Stimulated activated memory B cell treated with anti-CD40 and anti-IgM and Interleukin-4, amounts not matched to agents 10 μg/mL and 1 μg/mL and 100 μg/mL, for 72 hours (primary cell): ENCODE data around the gene BHLHA15.

Experiments
- ATAC-seq: fragments of 150-1000 bp; cut with Tn5 transposase; 2 replicates; pipeline ENCODE4 v1.10.0; 2021
- H3K27ac Mint-ChIP-seq: one replicate; pipeline ENCODE4 v1.8.0; 2022; ENCODE audit warnings: mild to moderate bottlenecking, mixed read lengths
- H3K27me3 Mint-ChIP-seq: one replicate; pipeline ENCODE4 v1.8.0; 2022; ENCODE audit warnings: mixed read lengths
- H3K36me3 Mint-ChIP-seq: one replicate; pipeline ENCODE4 v1.8.0; 2022; ENCODE audit warnings: mixed read lengths
- H3K4me1 Mint-ChIP-seq: one replicate; pipeline ENCODE4 v1.8.0; 2022; ENCODE audit warnings: mixed read lengths
- H3K4me3 Mint-ChIP-seq: one replicate; pipeline ENCODE4 v1.8.0; 2022; ENCODE audit warnings: mild to moderate bottlenecking, moderate library complexity, mixed read lengths
- H3K9me3 Mint-ChIP-seq: one replicate; pipeline ENCODE4 v1.8.0; 2022; ENCODE audit warnings: mixed read lengths

The BHLHA15 gene

DNA sequence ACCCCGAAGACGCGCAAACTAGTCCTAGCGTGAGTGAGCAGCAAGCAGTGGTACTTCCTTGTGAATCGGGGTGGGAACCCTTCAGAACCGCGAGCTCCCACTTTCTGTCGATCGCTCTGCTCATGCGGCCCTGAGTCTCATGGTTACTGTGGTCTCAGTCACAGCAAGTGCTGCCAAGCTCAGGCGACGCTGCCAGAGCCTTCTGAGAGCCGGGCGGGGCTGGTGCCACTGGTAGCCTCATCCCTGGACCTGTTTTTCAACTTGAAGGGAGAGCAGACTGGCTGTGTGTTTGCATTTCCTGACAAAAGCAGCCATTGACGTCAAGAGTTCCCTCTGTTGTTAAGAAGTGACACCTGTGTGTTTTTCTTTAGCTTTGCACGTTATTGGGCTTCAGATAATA, 32.9 kb upstream of the BHLHA15 start:
- H3K27ac Mint-ChIP-seq = no peak overlapping the region
- no peak for ATAC-seq
- H3K27me3 Mint-ChIP-seq = no peaks in the 10 kb centered on the region
- no peak overlapping the region for H3K4me3 Mint-ChIP-seq
- peaks cover 34% of the 10 kb centered on the region for H3K36me3 Mint-ChIP-seq
- no peaks in the 10 kb centered on the region for H3K9me3 Mint-ChIP-seq
- no peaks in the 10 kb centered on the region for H3K4me1 Mint-ChIP-seq

DNA sequence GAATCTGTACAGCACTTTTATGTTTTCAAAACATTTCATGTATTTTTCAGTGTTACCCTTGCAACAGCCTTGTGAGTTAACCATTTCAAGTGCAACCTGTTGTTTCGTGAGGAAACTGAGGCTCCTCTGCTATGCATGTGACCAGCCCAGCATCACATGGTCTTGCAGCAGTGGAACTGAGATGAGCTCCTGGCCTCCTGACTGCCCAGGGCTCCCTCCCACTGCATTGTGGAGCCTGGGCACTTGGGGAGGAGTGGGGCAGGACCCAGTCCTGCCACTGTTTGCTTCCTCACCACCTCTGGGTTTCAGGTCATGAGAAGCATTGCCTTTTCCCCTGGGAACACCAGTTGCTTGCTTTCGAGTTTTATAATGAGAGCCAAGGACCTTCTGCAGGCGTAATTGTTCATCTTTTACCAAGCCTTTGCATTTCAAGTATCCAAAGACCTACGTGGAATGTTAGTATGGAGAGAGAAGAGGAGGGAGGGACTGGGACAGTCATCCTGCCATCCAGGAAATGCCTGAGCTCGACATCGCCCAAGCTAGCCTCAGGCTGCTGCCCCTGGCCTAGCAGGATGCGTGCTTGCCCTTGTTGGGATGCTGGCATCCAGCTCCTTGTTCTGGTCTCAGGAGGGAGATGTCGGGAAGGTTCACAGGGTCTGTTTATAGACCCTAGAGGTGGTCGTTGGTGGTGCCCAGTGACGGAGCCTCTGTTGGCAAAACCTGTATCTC, 32.3 kb upstream of the BHLHA15 start:
- Mint-ChIP-seq H3K27me3 (no peaks in the 10 kb centered on the region), H3K4me1 (no peaks in the 10 kb centered on the region), H3K9me3 (no peaks in the 10 kb centered on the region), H3K27ac (no peak overlapping the region), H3K36me3 (peaks cover 34% of the 10 kb centered on the region), H3K4me3 (no peak overlapping the region)
- no peak for ATAC-seq

DNA sequence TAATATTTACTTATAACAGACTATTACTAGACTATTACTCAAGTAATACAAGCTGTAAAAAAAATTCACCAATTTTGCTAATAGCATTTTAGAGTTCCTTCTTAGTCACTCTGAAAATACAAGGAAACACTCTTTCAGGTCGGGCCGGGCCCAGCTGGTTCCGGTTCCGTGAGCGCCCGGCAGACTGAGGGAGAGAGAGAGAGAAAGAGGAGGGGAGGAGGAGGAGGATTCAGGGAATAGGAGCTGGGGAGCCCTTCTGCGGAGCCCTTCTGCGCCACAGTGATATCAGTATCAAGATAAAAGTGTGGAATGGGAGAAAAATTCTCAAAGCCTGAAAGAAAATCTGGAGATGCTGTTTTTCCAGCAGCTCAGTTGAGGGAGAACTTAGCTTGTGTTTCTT, 30.5 kb upstream of the BHLHA15 start:
- H3K9me3 Mint-ChIP-seq = no peaks in the 10 kb centered on the region
- ATAC-seq = no peak
- H3K4me3 Mint-ChIP-seq = no peak overlapping the region
- H3K27ac Mint-ChIP-seq = no peak overlapping the region
- H3K27me3 Mint-ChIP-seq = no peaks in the 10 kb centered on the region
- peaks cover 20% of the 10 kb centered on the region for H3K36me3 Mint-ChIP-seq
- H3K4me1 Mint-ChIP-seq = no peaks in the 10 kb centered on the region

DNA sequence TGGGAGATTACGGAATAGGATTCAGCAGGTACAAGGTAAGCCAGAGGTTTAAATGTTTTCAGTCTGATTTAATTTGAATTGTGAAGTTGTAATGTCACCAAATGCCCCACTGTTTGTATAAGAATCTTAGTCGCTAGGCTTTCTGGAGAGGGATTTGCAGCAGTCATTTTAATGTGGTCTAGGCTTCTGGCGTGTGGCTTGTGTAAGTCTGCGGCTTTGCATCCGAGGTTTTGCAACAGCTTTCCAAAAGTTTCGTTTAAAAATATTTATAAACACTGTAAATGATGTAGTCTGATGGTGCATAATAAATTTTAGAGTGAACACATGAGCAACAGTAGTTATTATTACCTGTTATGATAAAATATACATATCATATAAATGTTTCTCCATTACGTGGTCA, 26.1 kb upstream of the BHLHA15 start:
- ATAC-seq = no peak
- no peak overlapping the region for H3K27ac Mint-ChIP-seq
- H3K4me1 Mint-ChIP-seq = no peaks in the 10 kb centered on the region
- peaks cover 7% of the 10 kb centered on the region for H3K9me3 Mint-ChIP-seq
- no peak overlapping the region for H3K4me3 Mint-ChIP-seq
- H3K27me3 Mint-ChIP-seq = peaks cover 9% of the 10 kb centered on the region
- H3K36me3 Mint-ChIP-seq = peaks cover 44% of the 10 kb centered on the region

DNA sequence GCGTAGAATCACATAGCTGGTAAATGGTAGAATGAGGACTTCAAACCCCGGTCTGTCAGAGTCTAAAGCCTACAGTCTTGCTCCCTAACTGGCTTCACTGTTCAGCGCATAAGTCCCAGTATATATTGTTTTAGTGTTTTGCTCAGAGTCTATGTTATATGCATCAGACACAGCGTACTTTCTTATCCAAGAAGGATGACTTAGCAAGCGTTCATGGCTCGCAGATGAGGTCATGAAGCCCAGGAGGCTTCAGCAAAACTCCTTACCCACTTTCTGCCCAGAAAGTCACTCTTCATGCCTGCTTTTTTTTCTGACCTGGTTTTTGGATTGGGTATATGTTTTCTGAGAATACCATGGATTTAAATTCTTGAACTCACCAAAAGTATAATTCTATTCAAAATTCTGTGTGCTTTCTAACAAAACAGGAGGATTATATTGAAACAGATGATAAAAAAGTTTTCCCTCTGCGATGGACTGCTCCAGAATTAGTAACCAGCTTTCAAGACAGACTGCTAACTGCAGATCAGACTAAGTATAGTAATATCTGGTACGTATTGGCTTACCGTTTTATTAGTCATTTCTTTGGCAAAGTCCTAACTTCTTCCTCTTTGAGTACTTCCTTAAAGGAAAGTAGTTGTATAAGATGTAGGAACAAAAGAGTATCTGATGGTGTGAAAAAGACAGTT, 24.6 kb upstream of the BHLHA15 start:
- Mint-ChIP-seq H3K27ac (no peak overlapping the region), H3K36me3 (peaks cover 45% of the 10 kb centered on the region), H3K9me3 (peaks cover 7% of the 10 kb centered on the region), H3K4me3 (no peak overlapping the region), H3K4me1 (no peaks in the 10 kb centered on the region), H3K27me3 (peaks cover 9% of the 10 kb centered on the region)
- ATAC-seq = no peak

DNA sequence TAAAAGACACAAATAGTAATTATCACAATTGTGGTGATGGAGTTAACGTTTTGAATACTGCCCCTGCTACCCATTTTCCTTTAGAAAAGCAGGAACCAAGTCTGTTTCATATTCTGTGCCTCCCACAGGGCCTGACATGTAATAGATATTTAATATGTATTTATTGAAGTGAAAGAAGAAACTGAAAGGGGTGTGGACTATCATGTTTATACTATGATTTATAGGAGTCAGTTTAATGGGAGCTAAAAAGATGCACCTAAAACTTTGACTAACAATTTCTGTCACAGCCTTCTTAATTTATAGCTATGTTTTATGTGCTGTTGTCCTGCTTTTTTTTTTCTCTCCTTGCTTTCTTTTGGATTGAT, 24.1 kb upstream of the BHLHA15 start:
- H3K4me1 Mint-ChIP-seq = no peaks in the 10 kb centered on the region
- H3K9me3 Mint-ChIP-seq = peaks cover 7% of the 10 kb centered on the region
- H3K4me3 Mint-ChIP-seq = no peak overlapping the region
- peaks cover 9% of the 10 kb centered on the region for H3K27me3 Mint-ChIP-seq
- peaks cover 45% of the 10 kb centered on the region for H3K36me3 Mint-ChIP-seq
- H3K27ac Mint-ChIP-seq = no peak overlapping the region
- no peak for ATAC-seq

DNA sequence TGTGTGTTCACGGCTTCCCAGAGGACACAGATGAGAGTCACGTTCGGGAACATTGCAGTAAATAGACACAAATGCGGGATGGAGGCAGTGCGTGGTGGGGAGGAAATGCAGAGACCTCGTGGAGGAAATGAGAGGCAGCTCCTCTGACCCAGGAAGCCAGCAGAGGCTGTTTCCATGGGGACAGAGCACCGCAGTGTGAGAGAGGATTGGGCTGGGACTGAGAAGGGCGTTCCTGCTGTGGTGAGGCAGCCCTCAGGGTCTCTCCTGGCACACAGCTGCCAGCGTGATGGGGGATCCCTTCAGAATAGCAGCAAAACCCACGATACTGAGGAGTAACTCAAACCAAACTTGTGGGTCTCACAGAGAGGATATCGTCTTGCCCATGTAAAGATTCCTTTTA, 21.7 kb upstream of the BHLHA15 start:
- Mint-ChIP-seq H3K36me3 (peaks cover 64% of the 10 kb centered on the region), H3K9me3 (peaks cover 7% of the 10 kb centered on the region), H3K27me3 (peaks cover 9% of the 10 kb centered on the region), H3K27ac (no peak overlapping the region), H3K4me3 (no peak overlapping the region), H3K4me1 (no peaks in the 10 kb centered on the region)
- ATAC-seq = no peak

DNA sequence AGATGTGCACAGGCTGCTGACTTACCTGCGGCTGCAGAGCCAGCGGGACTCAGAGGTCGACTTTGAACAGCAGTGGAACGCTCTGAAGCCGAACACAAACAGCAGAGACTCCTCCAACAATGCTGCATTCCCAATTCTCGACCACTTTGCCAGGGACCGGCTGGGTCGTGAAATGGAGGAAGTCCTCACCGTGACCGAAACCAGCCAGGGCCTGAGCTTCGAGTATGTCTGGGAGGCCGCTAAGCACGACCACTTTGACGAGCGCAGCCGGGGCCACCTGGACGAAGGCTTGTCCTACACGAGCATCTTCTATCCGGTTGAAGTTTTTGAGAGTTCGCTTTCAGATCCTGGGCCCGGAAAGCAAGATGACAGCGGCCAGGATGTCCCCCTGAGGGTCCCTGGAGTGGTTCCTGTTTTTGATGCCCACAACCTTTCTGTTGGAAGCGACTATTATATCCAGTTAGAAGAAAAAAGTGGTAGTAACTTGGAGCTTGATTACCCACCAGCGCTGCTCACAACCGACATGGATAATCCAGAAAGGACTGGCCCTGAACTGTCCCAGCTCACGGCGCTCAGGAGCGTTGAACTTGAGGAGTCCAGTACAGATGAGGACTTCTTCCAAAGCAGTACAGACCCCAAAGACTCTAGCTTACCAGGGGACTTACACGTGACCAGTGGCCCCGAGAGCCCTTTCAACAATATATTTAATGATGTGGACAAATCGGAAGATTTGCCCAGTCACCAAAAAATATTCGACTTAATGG, 19.4 kb upstream of the BHLHA15 start:
- H3K27me3 Mint-ChIP-seq = peaks cover 9% of the 10 kb centered on the region
- ATAC-seq = no peak
- H3K4me3 Mint-ChIP-seq = no peak overlapping the region

DNA sequence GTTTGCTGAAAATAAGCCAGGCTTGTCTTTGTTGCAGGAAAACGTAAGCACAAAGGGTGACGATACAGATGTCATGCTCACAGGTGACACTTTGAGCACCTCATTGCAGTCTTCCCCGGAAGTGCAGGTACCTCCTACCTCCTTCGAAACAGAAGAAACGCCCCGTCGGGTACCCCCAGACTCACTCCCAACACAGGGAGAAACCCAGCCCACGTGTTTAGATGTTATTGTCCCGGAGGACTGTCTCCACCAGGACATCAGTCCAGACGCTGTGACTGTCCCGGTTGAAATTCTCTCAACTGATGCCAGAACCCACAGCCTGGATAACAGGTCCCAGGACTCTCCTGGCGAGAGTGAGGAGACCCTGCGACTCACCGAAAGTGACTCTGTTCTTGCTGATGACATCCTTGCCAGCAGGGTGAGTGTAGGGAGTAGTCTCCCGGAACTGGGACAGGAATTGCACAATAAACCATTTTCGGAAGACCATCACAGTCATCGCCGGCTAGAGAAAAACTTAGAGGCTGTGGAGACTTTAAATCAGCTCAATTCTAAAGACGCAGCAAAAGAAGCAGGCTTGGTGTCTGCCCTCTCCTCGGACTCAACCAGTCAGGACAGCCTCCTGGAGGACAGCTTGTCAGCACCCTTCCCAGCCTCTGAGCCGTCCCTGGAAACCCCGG, 18.3 kb upstream of the BHLHA15 start:
- H3K36me3 Mint-ChIP-seq = peaks cover 85% of the 10 kb centered on the region
- peaks cover 13% of the 10 kb centered on the region for H3K27me3 Mint-ChIP-seq
- H3K4me1 Mint-ChIP-seq = no peaks in the 10 kb centered on the region
- H3K27ac Mint-ChIP-seq = no peak overlapping the region
- H3K9me3 Mint-ChIP-seq = peaks cover 7% of the 10 kb centered on the region
- ATAC-seq = no peak
- no peak overlapping the region for H3K4me3 Mint-ChIP-seq

More for the DNA sequence above, 19.4 kb upstream of the BHLHA15 start:
- H3K27ac Mint-ChIP-seq = no peak overlapping the region
- H3K4me1 Mint-ChIP-seq = no peaks in the 10 kb centered on the region
- H3K36me3 Mint-ChIP-seq = peaks cover 85% of the 10 kb centered on the region
- H3K9me3 Mint-ChIP-seq = peaks cover 7% of the 10 kb centered on the region

DNA sequence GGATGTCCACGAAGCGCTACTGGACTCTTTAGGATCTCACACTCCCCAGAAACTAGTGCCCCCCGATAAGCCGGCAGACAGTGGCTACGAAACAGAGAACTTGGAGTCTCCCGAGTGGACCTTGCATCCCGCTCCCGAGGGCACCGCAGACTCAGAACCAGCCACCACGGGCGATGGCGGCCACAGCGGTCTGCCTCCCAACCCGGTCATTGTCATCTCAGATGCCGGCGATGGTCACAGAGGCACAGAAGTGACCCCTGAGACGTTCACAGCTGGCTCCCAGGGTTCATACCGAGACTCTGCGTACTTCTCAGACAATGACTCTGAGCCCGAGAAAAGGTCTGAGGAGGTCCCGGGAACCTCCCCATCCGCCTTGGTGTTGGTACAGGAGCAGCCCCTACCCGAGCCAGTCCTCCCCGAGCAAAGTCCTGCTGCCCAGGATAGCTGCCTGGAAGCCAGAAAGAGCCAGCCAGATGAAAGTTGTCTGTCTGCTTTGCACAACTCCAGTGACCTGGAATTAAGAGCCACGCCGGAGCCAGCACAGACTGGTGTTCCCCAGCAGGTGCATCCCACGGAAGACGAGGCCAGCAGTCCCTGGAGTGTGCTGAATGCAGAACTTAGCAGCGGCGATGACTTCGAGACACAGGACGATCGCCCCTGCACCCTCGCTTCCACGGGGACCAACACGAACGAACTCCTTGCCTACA, 17.6 kb upstream of the BHLHA15 start:
- H3K36me3 Mint-ChIP-seq = peaks cover 82% of the 10 kb centered on the region
- H3K4me1 Mint-ChIP-seq = no peaks in the 10 kb centered on the region
- H3K9me3 Mint-ChIP-seq = peaks cover 7% of the 10 kb centered on the region
- H3K4me3 Mint-ChIP-seq = no peak overlapping the region
- no peak for ATAC-seq
- H3K27ac Mint-ChIP-seq = no peak overlapping the region
- H3K27me3 Mint-ChIP-seq = peaks cover 18% of the 10 kb centered on the region

DNA sequence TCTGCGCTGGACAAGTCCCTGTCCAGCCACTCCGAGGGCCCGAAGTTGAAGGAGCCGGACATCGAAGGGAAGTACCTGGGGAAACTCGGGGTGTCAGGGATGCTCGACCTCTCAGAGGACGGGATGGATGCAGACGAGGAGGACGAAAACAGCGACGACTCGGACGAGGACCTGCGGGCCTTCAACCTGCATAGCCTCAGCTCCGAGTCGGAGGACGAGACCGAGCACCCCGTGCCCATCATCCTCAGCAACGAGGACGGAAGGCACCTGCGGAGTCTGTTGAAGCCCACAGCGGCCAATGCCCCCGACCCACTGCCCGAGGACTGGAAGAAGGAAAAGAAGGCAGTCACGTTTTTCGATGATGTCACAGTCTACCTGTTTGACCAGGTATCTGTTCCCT, 17.1 kb upstream of the BHLHA15 start:
- Mint-ChIP-seq H3K27ac (no peak overlapping the region), H3K4me1 (peaks cover 3% of the 10 kb centered on the region), H3K36me3 (peaks cover 80% of the 10 kb centered on the region), H3K27me3 (peaks cover 19% of the 10 kb centered on the region), H3K4me3 (no peak overlapping the region), H3K9me3 (peaks cover 4% of the 10 kb centered on the region)
- ATAC-seq = no peak

DNA sequence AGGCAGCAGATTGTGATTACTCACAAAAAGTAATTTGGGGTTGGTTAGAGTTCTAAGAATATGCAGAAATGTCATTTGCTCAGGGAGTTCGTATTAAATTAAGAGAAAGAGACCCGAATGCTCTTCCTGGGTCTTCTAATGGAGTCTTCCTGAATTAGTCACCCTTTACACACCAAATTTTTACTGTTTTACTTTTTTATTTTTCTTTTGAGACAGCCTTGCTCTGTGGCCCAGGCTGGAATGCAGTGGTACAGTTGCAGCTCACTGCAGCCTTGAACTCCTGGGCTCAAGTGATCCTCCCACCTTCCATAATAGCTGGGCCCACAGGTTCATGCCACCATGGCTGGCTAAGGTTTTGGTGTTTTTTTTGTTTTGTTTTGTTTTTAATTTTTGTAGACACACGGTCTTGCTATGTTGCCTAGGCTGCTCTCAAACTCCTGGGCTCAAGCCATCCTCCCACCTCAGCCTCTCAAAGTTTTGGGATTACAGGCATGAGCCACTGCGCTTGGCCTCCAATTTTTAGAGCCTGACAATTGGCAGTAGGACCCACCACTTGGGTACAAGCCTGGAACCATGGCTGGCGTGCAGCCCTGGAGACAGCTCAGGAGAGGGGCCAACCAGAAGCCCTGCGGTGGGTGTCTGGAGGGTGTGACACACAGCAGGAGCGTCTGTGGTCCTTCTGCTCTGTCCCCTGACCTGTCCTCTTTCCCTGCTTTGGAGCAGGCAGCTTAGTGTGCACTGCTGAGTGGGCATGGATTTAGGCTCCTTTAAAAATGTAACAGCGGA, 16.4 kb upstream of the BHLHA15 start:
- no peaks in the 10 kb centered on the region for H3K9me3 Mint-ChIP-seq

DNA sequence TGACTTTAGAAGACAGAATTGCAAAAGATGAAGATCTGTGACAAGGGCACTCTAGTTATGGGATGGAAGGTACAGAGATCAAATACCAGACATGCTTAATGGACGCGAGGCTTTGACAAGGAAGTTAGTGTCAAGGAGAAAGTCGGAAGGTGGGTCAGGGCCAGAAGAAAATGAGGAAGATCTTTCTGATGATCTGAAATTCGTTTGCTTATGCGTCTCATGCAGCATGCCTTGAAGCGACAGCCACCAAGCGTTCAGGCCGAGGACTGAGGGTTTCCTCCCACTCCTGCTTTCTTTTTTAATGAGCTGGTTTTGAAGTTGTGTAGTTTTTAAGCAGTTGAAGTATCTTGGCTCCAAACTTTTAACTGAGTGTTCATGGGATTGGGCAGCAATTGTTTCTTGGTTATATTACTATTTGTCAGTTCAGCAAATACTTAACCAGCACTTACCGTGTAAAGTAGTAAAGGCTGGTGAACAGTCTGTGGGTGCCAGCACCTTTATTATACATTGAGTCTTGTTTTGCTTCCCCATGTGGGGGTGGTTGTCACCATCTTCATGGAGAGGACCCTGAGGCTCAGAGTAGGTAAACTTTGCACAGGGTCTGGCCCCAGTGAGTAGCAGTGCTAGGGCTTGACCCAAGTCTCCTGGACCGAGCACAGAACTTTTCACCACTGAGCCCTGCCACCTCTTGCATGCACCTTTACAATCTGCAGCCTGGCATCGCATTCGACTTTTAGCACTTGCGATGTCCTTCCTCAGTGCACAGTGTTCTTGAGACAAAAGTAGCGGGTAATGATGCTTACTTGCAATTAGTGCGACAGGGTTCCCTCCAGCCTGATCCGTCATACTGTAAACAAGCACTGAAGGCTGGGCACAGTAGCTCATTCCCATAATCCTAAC, 14.3 kb upstream of the BHLHA15 start:
- Mint-ChIP-seq H3K27ac (no peak overlapping the region), H3K4me3 (no peak overlapping the region), H3K27me3 (peaks cover 27% of the 10 kb centered on the region), H3K4me1 (peaks cover 30% of the 10 kb centered on the region), H3K36me3 (peaks cover 62% of the 10 kb centered on the region), H3K9me3 (no peaks in the 10 kb centered on the region)
- ATAC-seq = no peak

More for the DNA sequence above, 16.4 kb upstream of the BHLHA15 start:
- Mint-ChIP-seq H3K27me3 (peaks cover 21% of the 10 kb centered on the region), H3K4me3 (no peak overlapping the region), H3K4me1 (peaks cover 9% of the 10 kb centered on the region), H3K27ac (no peak overlapping the region), H3K36me3 (peaks cover 77% of the 10 kb centered on the region)
- no peak for ATAC-seq
